H1 (cell line): ENCODE measurements around the gene REPIN1. TPM values are rescaled to one million over a fixed set of nuclear protein-coding genes. Genes with fewer than 3 reads are reported as not detected.

ENCODE experiments used
- CTCF ChIA-PET: fragments of 300-600 bp; sonication (Branson Sonifier 250); formaldehyde crosslinking; loops from one replicate; lab custom pipeline; 2021; ENCODE audit not compliant: partially characterized antibody; lab: Charles Lee
- POLR2A ChIA-PET: fragments of 300-600 bp; sonication (Branson Sonifier 250); formaldehyde crosslinking; loops from one replicate; lab custom pipeline; 2021; ENCODE audit warnings: inconsistent platforms; ENCODE audit not compliant: partially characterized antibody; lab: Charles Lee
- DNase-seq, 2 experiments: peaks; one replicate each; pipeline versions ENCODE4 v3.0.0 to v3.0.0-alpha.2; 2010 to 2022; ENCODE audit warnings: low spot score in 2 of 2, low read depth in 1 of 2, mixed read lengths in 1 of 2
- FAIRE-seq: peaks from 2 replicates; lab custom pipeline; 2011; peaks lifted over from hg19 to GRCh38; lab: Jason Lieb, UNC
- H2AFZ ChIP-seq: 2 replicates; pipeline ENCODE4 v1.8.1; 2012; ENCODE audit warnings: low read length, inconsistent platforms
- H2AK5ac ChIP-seq: 2 replicates; pipeline ENCODE4 v1.6.1; 2013; ENCODE audit warnings: low read depth, low read length
- H2BK120ac ChIP-seq: replicated peaks from 2 replicates; pipeline ENCODE3; 2013; ENCODE audit warnings: low read depth, low read length, inconsistent platforms
- H2BK12ac ChIP-seq: 2 replicates; pipeline ENCODE4 v1.6.1; 2013; ENCODE audit warnings: low read depth, low read length
- H2BK15ac ChIP-seq: 2 replicates; pipeline ENCODE4 v1.6.1; 2013; ENCODE audit warnings: low read length
- H2BK20ac ChIP-seq: 2 replicates; pipeline ENCODE4 v1.6.1; 2013; ENCODE audit warnings: low read length
- H2BK5ac ChIP-seq: 2 replicates; pipeline ENCODE4 v1.6.1; 2013; ENCODE audit warnings: low read depth, low read length
- H3K14ac ChIP-seq: 2 replicates; pipeline ENCODE4 v1.6.1; 2013; ENCODE audit warnings: inconsistent platforms; ENCODE audit not compliant: insufficient read length
- H3K18ac ChIP-seq: 2 replicates; pipeline ENCODE4 v1.6.1; 2013; ENCODE audit warnings: low read length; ENCODE audit errors: extremely low read depth
- H3K23ac ChIP-seq: 2 replicates; pipeline ENCODE4 v1.6.1; 2013; ENCODE audit warnings: inconsistent platforms; ENCODE audit not compliant: insufficient read length
- H3K23me2 ChIP-seq: 2 replicates; pipeline ENCODE4 v1.6.1; 2013; ENCODE audit warnings: low read depth, low read length
- H3K27ac ChIP-seq: 2 replicates; pipeline ENCODE4 v1.6.1; 2011; ENCODE audit warnings: low read depth, low read length, inconsistent platforms
- H3K27me3 ChIP-seq, 4 experiments: replicated peaks in 1 of 4; 1 replicate in 1 of 4; 2 replicates in 3 of 4; pipeline versions ENCODE4 v1.6.1 to v1.8.1; 2011 to 2013; ENCODE audit warnings: low read length in 3 of 4, mild to moderate bottlenecking in 3 of 4, inconsistent platforms in 2 of 4, mixed read lengths in 2 of 4, moderate library complexity in 1 of 4; ENCODE audit not compliant: control insufficient read depth in 3 of 4, insufficient read depth in 3 of 4; ENCODE audit errors: extremely low read depth in 1 of 4
- H3K36me3 ChIP-seq, 4 experiments: 2 replicates each; pipeline versions ENCODE4 v1.6.1 to v1.8.1; 2011 to 2013; ENCODE audit warnings: mild to moderate bottlenecking in 4 of 4, low read length in 3 of 4, moderate library complexity in 2 of 4, control low read depth in 1 of 4, inconsistent platforms in 1 of 4; ENCODE audit not compliant: insufficient read depth in 4 of 4, control insufficient read depth in 2 of 4
- H3K4ac ChIP-seq: replicated peaks from 2 replicates; pipeline ENCODE3; 2013; ENCODE audit warnings: low read length, low read depth, mixed read lengths, inconsistent platforms; ENCODE audit not compliant: insufficient read length
- H3K4me1 ChIP-seq, 4 experiments: replicated peaks in 1 of 4; 1 replicate in 1 of 4; 2 replicates in 3 of 4; pipeline versions ENCODE4 v1.6.1 to v1.8.1; 2011 to 2013; ENCODE audit warnings: low read length in 3 of 4, inconsistent platforms in 2 of 4, mixed read lengths in 1 of 4; ENCODE audit not compliant: insufficient read depth in 4 of 4, control insufficient read depth in 3 of 4
- H3K4me2 ChIP-seq, 2 experiments: 2 replicates each; pipeline versions ENCODE4 v1.6.1 to v1.8.1; 2011 to 2013; ENCODE audit warnings: low read depth in 2 of 2, low read length in 2 of 2, control low read depth in 1 of 2, inconsistent platforms in 1 of 2, mild to moderate bottlenecking in 1 of 2; ENCODE audit not compliant: insufficient read depth in 1 of 2
- H3K4me3 ChIP-seq, 4 experiments: fragments of 200-600, 300-600 bp in 1 of 4; sonication (generic), shearing (Covaris generic), sonication (Bioruptor Twin) in 1 of 4; 2 replicates each; pipeline versions ENCODE4 v1.5.1 to v1.8.1; 2011 to 2016; ENCODE audit warnings: low read length in 4 of 4, low read depth in 3 of 4, control low read depth in 2 of 4, inconsistent platforms in 2 of 4, mild to moderate bottlenecking in 2 of 4, mixed read lengths in 1 of 4, moderate library complexity in 1 of 4; ENCODE audit not compliant: insufficient read depth in 2 of 4; ENCODE audit errors: extremely low read depth in 1 of 4
- H3K56ac ChIP-seq: replicated peaks from 2 replicates; pipeline ENCODE3; 2013; ENCODE audit warnings: low read depth, mild to moderate bottlenecking, mixed read lengths, low read length, inconsistent platforms; ENCODE audit not compliant: insufficient read length
- H3K79me1 ChIP-seq: 2 replicates; pipeline ENCODE4 v1.6.1; 2013; ENCODE audit warnings: low read depth, low read length, control low read depth
- H3K79me2 ChIP-seq, 2 experiments: 2 replicates each; pipeline versions ENCODE4 v1.6.1 to v1.8.1; 2012 to 2013; ENCODE audit warnings: low read length in 2 of 2, mild to moderate bottlenecking in 2 of 2, inconsistent platforms in 1 of 2; ENCODE audit not compliant: insufficient read depth in 2 of 2, control insufficient read depth in 1 of 2
- H3K9ac ChIP-seq, 4 experiments: replicated peaks in 1 of 4; 1 replicate in 1 of 4; 2 replicates in 3 of 4; pipeline versions ENCODE4 v1.6.1 to v1.8.1; 2011 to 2013; ENCODE audit warnings: low read depth in 3 of 4, low read length in 3 of 4, control low read depth in 2 of 4, mild to moderate bottlenecking in 2 of 4, moderate library complexity in 2 of 4, inconsistent platforms in 1 of 4; ENCODE audit errors: extremely low read depth in 1 of 4
- H3K9me3 ChIP-seq, 2 experiments: 2 replicates each; pipeline versions ENCODE4 v1.6.1 to v1.8.1; 2012 to 2013; ENCODE audit warnings: mild to moderate bottlenecking in 2 of 2, moderate library complexity in 2 of 2, control low read depth in 1 of 2, inconsistent platforms in 1 of 2, low read depth in 1 of 2, low read length in 1 of 2, mixed read lengths in 1 of 2; ENCODE audit not compliant: insufficient read depth in 2 of 2
- H4K20me1 ChIP-seq, 2 experiments: replicated peaks in 1 of 2; 2 replicates each; pipeline versions ENCODE3 to v1.8.1; 2011 to 2013; ENCODE audit warnings: inconsistent platforms in 2 of 2, low read length in 2 of 2, mild to moderate bottlenecking in 1 of 2; ENCODE audit not compliant: insufficient read depth in 2 of 2, control insufficient read depth in 1 of 2
- H4K5ac ChIP-seq: 2 replicates; pipeline ENCODE4 v1.6.1; 2013; ENCODE audit warnings: low read length, low read depth, mixed read lengths, inconsistent platforms; ENCODE audit not compliant: insufficient read length
- H4K8ac ChIP-seq: 2 replicates; pipeline ENCODE4 v1.8.0; 2013; ENCODE audit warnings: mild to moderate bottlenecking, moderate library complexity, low read length, inconsistent platforms; ENCODE audit not compliant: insufficient read depth; ENCODE audit errors: extremely low read depth
- H4K91ac ChIP-seq: replicated peaks from 2 replicates; pipeline ENCODE3; 2013; ENCODE audit warnings: low read length, mixed read lengths, inconsistent platforms; ENCODE audit not compliant: insufficient read length
- CHD2 ChIP-seq: IDR thresholded peaks from 2 replicates; pipeline ENCODE4 v1.6.1; 2012; ENCODE audit warnings: low read length, improper control_type of control experiment
- JUND ChIP-seq: IDR thresholded peaks from 2 replicates; pipeline ENCODE4 v1.6.1; 2011; ENCODE audit warnings: mild to moderate bottlenecking, improper control_type of control experiment, low read length
- RAD21 ChIP-seq, 2 experiments: IDR thresholded peaks in 1 of 2; conservative IDR thresholded peaks in 1 of 2; 2 replicates each; pipeline ENCODE4 v1.6.1; 2011; ENCODE audit warnings: low read depth in 2 of 2, low read length in 2 of 2, improper control_type of control experiment in 1 of 2, inconsistent platforms in 1 of 2, mild to moderate bottlenecking in 1 of 2, moderate library complexity in 1 of 2
- RBBP5 ChIP-seq: IDR thresholded peaks from 2 replicates; pipeline ENCODE4 v1.7.1; 2012; ENCODE audit warnings: low read depth, mild to moderate bottlenecking, inconsistent platforms, low read length, moderate library complexity, borderline replicate concordance
- RXRA ChIP-seq: IDR thresholded peaks from 2 replicates; pipeline ENCODE4 v1.6.1; 2011; ENCODE audit warnings: low read depth, mild to moderate bottlenecking, low read length, moderate library complexity; ENCODE audit not compliant: insufficient read depth
- SAP30 ChIP-seq: fragments of 300-600 bp; sonication (generic); IDR thresholded peaks from 2 replicates; pipeline ENCODE4 v1.7.1; 2012; ENCODE audit warnings: low read length, moderate library complexity, mild to moderate bottlenecking, inconsistent platforms; ENCODE audit not compliant: insufficient read depth, insufficient replicate concordance
- SP2 ChIP-seq: IDR thresholded peaks from 2 replicates; pipeline ENCODE4 v1.6.1; 2012; ENCODE audit warnings: mild to moderate bottlenecking, low read length, inconsistent platforms
- TEAD4 ChIP-seq: IDR thresholded peaks from 2 replicates; pipeline ENCODE4 v1.6.1; 2012; ENCODE audit warnings: low read depth, low read length, inconsistent platforms, mixed read lengths
- WGBS, 2 experiments: shearing (Covaris generic) in 1 of 2; methylation state at CpG; one replicate each; pipeline versions ENCODE4 v1.1.6 to v1.1.7; 2013 to 2015; ENCODE audit warnings: low lambda C conversion rate in 2 of 2, mixed read lengths in 2 of 2, inconsistent platforms in 1 of 2, low coverage in 1 of 2, missing lambda C conversion rate in 1 of 2; ENCODE audit not compliant: insufficient replicate concordance in 2 of 2, insufficient coverage in 1 of 2, insufficient read length in 1 of 2; ENCODE audit errors: extremely low coverage in 1 of 2, missing lambda C conversion rate in 1 of 2; 5-methylcytosine and 5-hydroxymethylcytosine counted together
- polyA plus RNA-seq, 7 experiments: library from polyadenylated mRNA; depleted of rRNA in 3 of 7; stranded (reverse) in 5 of 7; unstranded in 2 of 7; fragments of >200 nt in 5 of 7; fragments of 200-250 nt in 2 of 7; gene quantifications; 1 replicate in 5 of 7; 2 replicates in 1 of 7; 4 replicates in 1 of 7; pipeline versions ENCODE4 v1.2.1 to v1.2.3, GENCODE V29; 2011 to 2013; ENCODE audit warnings: missing spikeins in 2 of 7, mixed read lengths in 2 of 7
- total RNA-seq: library from RNA; stranded (reverse); fragmentation: NEBNext Ultra II Directional; extraction: Animal tissue kit (Norgen Biotek cat#: 25700); gene quantifications from 2 replicates; pipeline ENCODE4 v1.2.1, GENCODE V29; 2021
- TF ChIP-seq, protein P1 (sequence below): IDR thresholded peaks from 2 replicates; pipeline ENCODE4 v1.6.1; 2012; ENCODE audit warnings: inconsistent platforms

REPIN1 gene
- total and polyA plus RNA-seq, 2 of the 8 experiments (the other 6 are each of a cell fraction or from before 2014, with no cell fraction given): 98.6 to 125 TPM

DNA sequence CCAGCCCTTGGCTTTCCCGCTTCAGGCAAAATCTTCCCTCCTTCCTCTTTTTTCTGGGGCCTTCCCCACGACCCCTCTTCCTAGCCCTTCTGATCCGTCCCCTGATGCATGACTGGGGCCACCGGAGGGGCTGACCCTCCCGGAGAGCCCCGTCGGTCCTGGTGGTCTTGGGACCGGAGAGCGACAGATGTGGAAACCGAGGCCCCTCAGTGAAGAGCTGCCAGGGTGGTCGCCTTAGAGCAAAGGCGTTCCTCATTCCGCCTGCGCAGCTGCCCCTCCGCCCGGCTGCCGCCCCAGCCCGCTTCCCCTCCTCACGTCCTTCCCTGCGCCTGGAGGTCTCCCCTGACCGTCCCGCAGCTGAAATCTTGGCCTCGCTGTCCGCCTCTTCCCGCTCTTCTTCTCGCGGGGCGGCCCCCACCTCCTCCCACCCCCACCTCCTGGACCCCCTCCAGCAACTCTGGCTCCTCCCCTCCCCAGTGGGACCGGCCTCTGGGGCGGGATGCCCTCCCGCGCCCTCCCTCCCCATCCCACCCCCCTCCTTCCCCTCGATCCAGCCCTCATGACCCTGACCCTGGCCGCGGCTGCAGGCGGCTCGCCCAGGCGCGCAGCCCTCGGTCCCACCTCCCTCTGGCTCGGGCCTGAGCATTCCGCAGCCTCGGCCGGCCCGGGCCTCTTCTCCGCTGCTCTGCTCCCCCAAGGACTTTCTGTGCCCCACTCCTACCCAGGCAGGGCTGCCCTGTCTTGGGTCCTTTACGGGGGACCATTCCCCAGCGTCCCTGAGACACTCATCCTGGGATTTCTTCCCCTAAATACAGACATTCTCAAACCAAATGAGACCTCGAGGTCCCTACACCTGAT is 27.1 kb upstream of the REPIN1 start, which contains the start of gene RARRES2:
Gene RARRES2, minus strand, starts transcription at position 367 of the 858 bp plus-strand sequence. CDS start 1,020 bp downstream, outside the sequence.
- H3K9me3 ChIP-seq: peaks cover 0 to 11% of the 10 kb centered on the region in 2 experiments; a peak in 2 of 4 replicates
- peaks cover 0 to 22% of the 10 kb centered on the region in 2 experiments; a peak in 2 of 4 replicates for H3K79me2 ChIP-seq
- peak within 1 kb of the TSS; percentile 71 for H3K18ac ChIP-seq
- DNase-seq (peak in 1 of 2 experiments; percentile 74), FAIRE-seq (no peak)
- no peak within 1 kb of the TSS for H2AFZ ChIP-seq
- peak within 1 kb of the TSS; percentile 95 to 98 for H3K4me2 ChIP-seq
- CTCF ChIA-PET: interaction anchor here (0.9 to 5.2 kb wide), 4 partner anchors 13 to 80 kb away, joined by 3 to 41 read pairs (median 4); no protein-coding TSS in a partner anchor
- POLR2A ChIA-PET: interaction anchor here (0.9 to 7.6 kb wide), 8 partner anchors 10 to 60 kb away, joined by 3 to 76 read pairs (median 7); partner anchors contain the start of gene REPIN1
- peak within 1 kb of the TSS; percentile 73 for H4K8ac ChIP-seq
- peak within 1 kb of the TSS; percentile 67 for H2BK20ac ChIP-seq
- H3K36me3 ChIP-seq: peaks cover 0 to 25% (median 5%) of the 10 kb centered on the region in 4 experiments; a peak in 4 of 8 replicates
- peak within 1 kb of the TSS; percentile 81 for H4K91ac ChIP-seq
- peaks cover 7 to 18% of the 10 kb centered on the region in 2 experiments for H4K20me1 ChIP-seq
- peak within 1 kb of the TSS; percentile 20; the same call in 1 of the 2 replicates for H2BK12ac ChIP-seq
- H3K79me1 ChIP-seq: peaks cover 6% of the 10 kb centered on the region
- peaks cover 18% of the 10 kb centered on the region for H3K23me2 ChIP-seq
- no peak within 1 kb of the TSS for H3K14ac ChIP-seq
- peak within 1 kb of the TSS; percentile 84 to 94 (median 85) for H3K4me3 ChIP-seq
- no peak within 1 kb of the TSS for H3K27ac ChIP-seq
- H3K4me1 ChIP-seq: peaks cover 6 to 52% (median 27%) of the 10 kb centered on the region in 4 experiments
- peak within 1 kb of the TSS; percentile 80; the same call in 1 of the 2 replicates for H2BK5ac ChIP-seq
- H2AK5ac ChIP-seq: peak within 1 kb of the TSS; percentile 59; the same call in 1 of the 2 replicates
- no peak within 1 kb of the TSS for H3K23ac ChIP-seq
- peak within 1 kb of the TSS; percentile 50 for H2BK15ac ChIP-seq
- peaks cover 0 to 26% (median 21%) of the 10 kb centered on the region in 4 experiments; a peak in 6 of 7 replicates for H3K27me3 ChIP-seq
- H3K4ac ChIP-seq: peak within 1 kb of the TSS; percentile 73
- peak within 1 kb of the TSS; percentile 14 for H4K5ac ChIP-seq
- peak within 1 kb of the TSS; percentile 44 to 75 (median 54) for H3K9ac ChIP-seq
- no peak within 1 kb of the TSS for H2BK120ac ChIP-seq
- H3K56ac ChIP-seq: peak within 1 kb of the TSS; percentile 18
- WGBS, 2 experiments: 2% methylated on average over 16 of the region's 49 CpGs; no CpG with 5 or more reads in 1 of the 2 experiments
- TF ChIP-seq JUND: no peak
- TF ChIP-seq TEAD4: 0 out of 2 replicates have a peak, but pooled peaks have one; percentile 10
- no peak for TF ChIP-seq RXRA
- TF ChIP-seq SAP30: no peak
- TF ChIP-seq RAD21 (IDR thresholded peaks at IDR 0.05 in 1 of 2, conservative IDR thresholded peaks at IDR 0.05 in 1 of 2; ENCODE audit: low read depth in 2 of 2, low read length in 2 of 2): no peak
- no peak for TF ChIP-seq SP2
- 0 out of 2 replicates have a peak, but pooled peaks have one; percentile 42 for TF ChIP-seq CHD2
- no peak for TF ChIP-seq RBBP5
- TF ChIP-seq, protein P1, sequence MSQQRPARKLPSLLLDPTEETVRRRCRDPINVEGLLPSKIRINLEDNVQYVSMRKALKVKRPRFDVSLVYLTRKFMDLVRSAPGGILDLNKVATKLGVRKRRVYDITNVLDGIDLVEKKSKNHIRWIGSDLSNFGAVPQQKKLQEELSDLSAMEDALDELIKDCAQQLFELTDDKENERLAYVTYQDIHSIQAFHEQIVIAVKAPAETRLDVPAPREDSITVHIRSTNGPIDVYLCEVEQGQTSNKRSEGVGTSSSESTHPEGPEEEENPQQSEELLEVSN: peak; percentile 28
